ENCODE data around the gene CYSTM1. TPM values are rescaled to one million over a fixed set of nuclear protein-coding genes. Genes with fewer than 3 reads are reported as not detected.
A peak's percentile ranks its signal among the peaks of the same experiment; 100 is the strongest.

The CYSTM1 gene
- total RNA-seq, 2 experiments from 2014 or later = 21.4 to 36.7 TPM

DNA sequence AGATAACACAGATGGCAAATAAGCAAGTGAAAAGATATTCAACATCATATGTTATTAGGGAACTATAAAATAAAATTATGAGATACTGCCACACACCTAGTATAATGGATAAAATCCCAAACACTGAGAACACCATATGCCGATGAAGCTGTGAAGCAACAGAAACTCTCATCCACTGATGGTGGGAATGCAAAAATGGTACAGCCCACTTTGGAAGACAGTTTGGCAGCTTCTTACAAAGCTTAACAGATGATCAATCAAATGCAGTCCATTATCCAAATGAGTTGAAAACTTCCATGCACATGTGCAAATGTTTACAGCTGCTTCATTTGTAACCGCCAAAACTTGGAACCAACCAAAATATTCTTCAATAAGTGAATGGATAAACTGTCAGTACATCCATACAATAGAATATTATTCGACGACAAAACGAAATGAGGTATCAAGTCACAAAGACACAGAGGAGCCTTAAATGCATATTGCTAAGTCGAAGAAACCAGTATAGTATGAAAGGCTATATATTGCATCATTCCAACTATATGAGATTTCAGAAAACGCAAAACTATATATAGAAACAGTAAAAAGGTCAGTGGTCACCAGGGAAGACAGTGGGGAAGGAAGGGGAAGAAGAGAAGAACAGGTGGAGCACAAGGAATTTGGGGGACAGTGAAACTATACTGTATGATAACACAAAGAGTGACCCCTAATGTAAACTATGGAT, 113.0 kb downstream of the CYSTM1 start:
- POLR2A ChIA-PET = interaction anchor here (0.5 to 2.6 kb wide), 6 partner anchors 20 to 398 kb away, joined by 3 to 14 read pairs (median 4); no protein-coding TSS in a partner anchor
- CTCF ChIA-PET (ENCODE audit: unreplicated experiment) = interaction anchor here (2.5 kb wide), 1 partner anchor 58 kb away, joined by 11 read pairs; the partner anchor contains the start of gene HBEGF
- peaks cover 67% of the 10 kb centered on the region for H3K79me2 ChIP-seq (ENCODE audit: insufficient read depth, low read depth, low read length)

DNA sequence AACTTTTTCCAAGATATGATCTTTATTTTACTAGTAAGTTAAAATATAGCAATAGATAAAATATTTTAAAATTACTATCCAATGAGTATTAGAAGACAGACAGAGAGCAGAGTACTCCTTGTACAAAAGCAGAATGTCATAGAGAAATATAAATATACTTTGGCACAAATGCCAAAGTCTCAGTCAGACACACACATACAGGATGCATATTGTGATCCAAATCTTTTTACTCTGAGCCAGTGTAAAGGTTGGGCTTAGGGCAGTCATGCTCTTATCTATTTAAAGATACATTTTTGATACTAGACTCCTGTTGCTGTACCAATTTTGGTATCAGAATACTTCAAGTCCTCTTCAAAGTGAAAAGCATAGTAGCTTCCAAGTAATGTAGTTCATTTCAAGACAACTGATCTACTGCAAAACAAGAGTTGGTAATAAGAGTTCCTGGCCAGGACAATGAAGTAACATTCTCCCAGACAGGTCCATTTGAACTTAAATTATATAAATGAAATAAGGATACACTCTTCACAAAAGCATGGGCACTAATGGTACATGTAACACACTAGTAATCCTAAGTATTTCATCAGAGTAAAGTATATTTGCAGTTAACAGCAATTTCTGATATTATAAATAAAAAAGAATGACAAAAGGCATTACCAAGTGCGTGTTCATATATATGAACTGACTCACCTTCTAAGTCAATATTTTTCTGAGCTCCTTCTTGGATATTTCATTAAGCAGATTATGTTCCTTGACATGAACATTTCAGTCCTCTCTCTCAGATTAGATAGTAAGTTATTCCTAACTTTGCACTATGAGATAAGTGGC, 117.4 kb downstream of the CYSTM1 start:
- DNase-seq (ENCODE audit: low spot score) = no peak
- Histone ChIP-seq H3K9me3 (ENCODE audit: low read length) (no peaks in the 10 kb centered on the region), H3K79me2 (ENCODE audit: insufficient read depth, low read depth, low read length) (peaks cover 74% of the 10 kb centered on the region)

More for the DNA sequence above, 113.0 kb downstream of the CYSTM1 start:
- no peak for TF ChIP-seq EZH2phosphoT487 (IDR thresholded peaks at IDR 0.05; ENCODE audit: borderline replicate concordance, low read depth, low read length)
- TF ChIP-seq, protein P1, sequence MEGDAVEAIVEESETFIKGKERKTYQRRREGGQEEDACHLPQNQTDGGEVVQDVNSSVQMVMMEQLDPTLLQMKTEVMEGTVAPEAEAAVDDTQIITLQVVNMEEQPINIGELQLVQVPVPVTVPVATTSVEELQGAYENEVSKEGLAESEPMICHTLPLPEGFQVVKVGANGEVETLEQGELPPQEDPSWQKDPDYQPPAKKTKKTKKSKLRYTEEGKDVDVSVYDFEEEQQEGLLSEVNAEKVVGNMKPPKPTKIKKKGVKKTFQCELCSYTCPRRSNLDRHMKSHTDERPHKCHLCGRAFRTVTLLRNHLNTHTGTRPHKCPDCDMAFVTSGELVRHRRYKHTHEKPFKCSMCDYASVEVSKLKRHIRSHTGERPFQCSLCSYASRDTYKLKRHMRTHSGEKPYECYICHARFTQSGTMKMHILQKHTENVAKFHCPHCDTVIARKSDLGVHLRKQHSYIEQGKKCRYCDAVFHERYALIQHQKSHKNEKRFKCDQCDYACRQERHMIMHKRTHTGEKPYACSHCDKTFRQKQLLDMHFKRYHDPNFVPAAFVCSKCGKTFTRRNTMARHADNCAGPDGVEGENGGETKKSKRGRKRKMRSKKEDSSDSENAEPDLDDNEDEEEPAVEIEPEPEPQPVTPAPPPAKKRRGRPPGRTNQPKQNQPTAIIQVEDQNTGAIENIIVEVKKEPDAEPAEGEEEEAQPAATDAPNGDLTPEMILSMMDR (conservative IDR thresholded peaks at IDR 0.05; ENCODE audit: low read length) = no peak
- no TSS peak for BruUV-seq (replicated peaks)
- Histone ChIP-seq H3K36me3 (ENCODE audit: insufficient read depth, low read length) (0 out of 2 replicates have a peak, but pooled peaks cover 7% of the 10 kb centered on the region), H3K4me2 (ENCODE audit: low read length) (no peak overlapping the region), H3K9me2 (ENCODE audit: insufficient read depth, low read length) (no peaks in the 10 kb centered on the region), H3K4me3 (ENCODE audit: low read depth, low read length, poor library complexity, severe bottlenecking) (no peak overlapping the region), H2AFZ (ENCODE audit: low read length) (no peak overlapping the region), H3K4me1 (ENCODE audit: insufficient read depth, low read length, poor library complexity, severe bottlenecking) (peaks cover 55% of the 10 kb centered on the region), H3K9me3 (ENCODE audit: low read length) (no peaks in the 10 kb centered on the region), H3K27ac (ENCODE audit: low read depth, low read length, poor library complexity, severe bottlenecking) (no peak overlapping the region), H4K20me1 (ENCODE audit: insufficient read depth, low read length) (no peaks in the 10 kb centered on the region)
- intact Hi-C loops (cut with micrococcal nuclease; ENCODE audit: unreplicated experiment) = no loop called here
- DNase-seq (ENCODE audit: low spot score) = no peak

More for the DNA sequence above, 117.4 kb downstream of the CYSTM1 start:
- H3K4me1 ChIP-seq (ENCODE audit: insufficient read depth, low read length, poor library complexity, severe bottlenecking) = peaks cover 42% of the 10 kb centered on the region
- no TSS peak for BruUV-seq (replicated peaks)
- no peak overlapping the region for H2AFZ ChIP-seq (ENCODE audit: low read length)
- H3K4me3 ChIP-seq (ENCODE audit: low read depth, low read length, poor library complexity, severe bottlenecking) = no peak overlapping the region
- ChIA-PET CTCF (ENCODE audit: unreplicated experiment) (interaction anchor here (1.0 kb wide), 1 partner anchor 54 kb away, joined by 4 read pairs; the partner anchor contains the start of gene HBEGF), POLR2A (interaction anchor here (0.5 to 2.8 kb wide), 11 partner anchors 9 to 1679 kb away, joined by 3 to 17 read pairs (median 3); partner anchors contain the start of genes HBEGF and PFDN1)
- no peaks in the 10 kb centered on the region for H4K20me1 ChIP-seq (ENCODE audit: insufficient read depth, low read length)
- intact Hi-C loops (cut with micrococcal nuclease; ENCODE audit: unreplicated experiment) = no loop called here
- TF ChIP-seq EZH2phosphoT487 (IDR thresholded peaks at IDR 0.05; ENCODE audit: borderline replicate concordance, low read depth, low read length) = no peak
- TF ChIP-seq, protein P1 (conservative IDR thresholded peaks at IDR 0.05; ENCODE audit: low read length) = no peak
- no peaks in the 10 kb centered on the region for H3K9me2 ChIP-seq (ENCODE audit: insufficient read depth, low read length)
- H3K4me2 ChIP-seq (ENCODE audit: low read length) = peak overlapping the region; percentile 56
- H3K27ac ChIP-seq (ENCODE audit: low read depth, low read length, poor library complexity, severe bottlenecking) = peak overlapping the region; percentile 10
- peaks cover 26% of the 10 kb centered on the region for H3K36me3 ChIP-seq (ENCODE audit: insufficient read depth, low read length)

Other genes with a start within 250 kb of the CYSTM1 start
- 0.15 and 1.7 TPM in 2 replicates for gene NRG2, start 131.9 kb upstream of the CYSTM1 start, total RNA-seq (2014; rRNA removed; shearing (Covaris generic))
- gene NRG2, start 131.9 kb upstream of the CYSTM1 start, total RNA-seq (2022) = not detected in 2 replicates
- 19.3 and 19.7 TPM in 2 replicates for gene PURA, start 61.1 kb upstream of the CYSTM1 start, total RNA-seq (2014; rRNA removed; shearing (Covaris generic))
- gene PURA, start 61.1 kb upstream of the CYSTM1 start, total RNA-seq (2022) = 19.0 and 20.7 TPM in 2 replicates
- gene IGIP, start 49.3 kb upstream of the CYSTM1 start, total RNA-seq (2014; rRNA removed; shearing (Covaris generic)) = 3.0 and 3.3 TPM in 2 replicates
- gene IGIP, start 49.3 kb upstream of the CYSTM1 start, total RNA-seq (2022) = 4.9 and 5.5 TPM in 2 replicates
- gene PFDN1, start 127.9 kb downstream of the CYSTM1 start, total RNA-seq (2014; rRNA removed; shearing (Covaris generic)) = 36.6 and 51.3 TPM in 2 replicates
- gene PFDN1, start 127.9 kb downstream of the CYSTM1 start, total RNA-seq (2022) = 73.9 and 82.1 TPM in 2 replicates
- 4.7 and 5.6 TPM in 2 replicates for gene HBEGF, start 171.4 kb downstream of the CYSTM1 start, total RNA-seq (2014; rRNA removed; shearing (Covaris generic))
- gene HBEGF, start 171.4 kb downstream of the CYSTM1 start, total RNA-seq (2022) = 20.2 and 30.9 TPM in 2 replicates
- gene SLC4A9, start 185.0 kb downstream of the CYSTM1 start, total RNA-seq (2014; rRNA removed; shearing (Covaris generic)) = 0.05 and 0.22 TPM in 2 replicates
- gene SLC4A9, start 185.0 kb downstream of the CYSTM1 start, total RNA-seq (2022) = 2.6 and 5.1 TPM in 2 replicates
- gene ANKHD1, start 226.6 kb downstream of the CYSTM1 start, total RNA-seq (2014; rRNA removed; shearing (Covaris generic)) = 90.6 and 91.5 TPM in 2 replicates
- gene ANKHD1, start 226.6 kb downstream of the CYSTM1 start, total RNA-seq (2022) = 138 and 143 TPM in 2 replicates